ENCODE data around the gene MAP7.

GRCh38 chr6:136415351-136416007, 134.7 kb downstream of the MAP7 start:
- TF ChIP-seq SIN3A (IDR thresholded peaks at IDR 0.05; ENCODE audit: borderline replicate concordance in 2 of 2, control insufficient read depth in 1 of 2, low read depth in 2 of 2, low read length in 2 of 2) (no peak), PHF20 (IDR thresholded peaks at IDR 0.05; ENCODE audit: partially characterized antibody) (no peak), EP300 (IDR thresholded peaks at IDR 0.05; ENCODE audit: low read length) (no peak), POLR2AphosphoS5 (IDR thresholded peaks at IDR 0.05; ENCODE audit: control insufficient read depth, insufficient read depth, low read depth, low read length) (no peak), MYBL2 (IDR thresholded peaks at IDR 0.05; ENCODE audit: low read depth) (no peak), MYBL2 (CRISPR knock-in tag; IDR thresholded peaks at IDR 0.05; ENCODE audit: borderline replicate concordance) (no peak), ZNF263 (CRISPR knock-in tag; IDR thresholded peaks at IDR 0.05; ENCODE audit: borderline replicate concordance) (no peak), CREB3 (tag; conservative IDR thresholded peaks at IDR 0.05; ENCODE audit: low read depth) (no peak), SNAPC5 (CRISPR knock-in tag; IDR thresholded peaks at IDR 0.05) (no peak), CREM (IDR thresholded peaks at IDR 0.05; ENCODE audit: low read depth) (no peak), ZBTB8A (IDR thresholded peaks at IDR 0.05; ENCODE audit: partially characterized antibody) (no peak), PHF21A (IDR thresholded peaks at IDR 0.05; ENCODE audit: borderline replicate concordance, low read depth) (no peak)
